Esophagus squamous epithelium (tissue), 5 donors: ENCODE results near the gene PBX3. TPM values are rescaled to one million over a fixed set of nuclear protein-coding genes. Genes with fewer than 3 reads are reported as not detected.

Source experiments
- DNase-seq: peaks from one replicate; lab custom pipeline; 2025; lab: John Stamatoyannopoulos, UW
- H3K27ac ChIP-seq, 4 donors: fragments of 200-600 bp; sonication (generic); one replicate each; pipeline ENCODE4 v1.5.1; 2016 to 2019; ENCODE audit warnings: mild to moderate bottlenecking in 1 of 4
- H3K27me3 ChIP-seq, 4 donors: fragments of 200-600 bp; sonication (generic); 1 replicate in 3 of 4; 2 replicates in 1 of 4; pipeline versions ENCODE4 v1.5.1 to v1.6.0; 2017 to 2021; ENCODE audit warnings: antibody characterized with exemption in 1 of 4
- H3K36me3 ChIP-seq, 3 donors: fragments of 200-600 bp; sonication (generic); one replicate each; pipeline ENCODE4 v1.5.1; 2016 to 2019
- H3K4me1 ChIP-seq, 3 donors: fragments of 200-600 bp; sonication (generic); one replicate each; pipeline ENCODE4 v1.5.1; 2017 to 2019
- H3K4me3 ChIP-seq, 4 donors: fragments of 200-600 bp; sonication (generic); 1 replicate in 3 of 4; 2 replicates in 1 of 4; pipeline ENCODE4 v1.5.1; 2016 to 2019; ENCODE audit warnings: mild to moderate bottlenecking in 2 of 4, moderate library complexity in 1 of 4
- H3K9me3 ChIP-seq, 3 donors: fragments of 200-600 bp; sonication (generic); one replicate each; pipeline ENCODE4 v1.5.1; 2016 to 2019
- CTCF ChIP-seq, 6 experiments: fragments of 450-650 bp in 4 of 6; fragments of 200-600 bp in 2 of 6; sonication (generic) in 2 of 6; IDR thresholded peaks; one replicate each; pipeline ENCODE4 v1.5.1; 2016 to 2019; ENCODE audit warnings: antibody characterized with exemption in 6 of 6, mild to moderate bottlenecking in 4 of 6, moderate library complexity in 4 of 6
- POLR2A ChIP-seq, 4 donors: fragments of 450-650 bp; IDR thresholded peaks; one replicate each; pipeline ENCODE4 v1.6.1; 2017; ENCODE audit warnings: antibody characterized with exemption in 4 of 4, mild to moderate bottlenecking in 4 of 4, moderate library complexity in 3 of 4
- WGBS, 2 donors: methylation state at CpG; one replicate each; pipeline ENCODE4 v1.1.5; 2018; 5-methylcytosine and 5-hydroxymethylcytosine counted together
- intact Hi-C: fragments of 100-400 bp; cut with DNase I; formaldehyde crosslinking; loops from one replicate; pipeline ENCODE4 v1.15.0; 2022
- total RNA-seq, 4 donors: library from RNA; depleted of rRNA; stranded (reverse); fragments of >200 nt; gene quantifications; one replicate each; pipeline ENCODE4 v1.1.0, GENCODE V29; 2016
- donor health status: DM: yes; HTN: yes; CAD: no.

PBX3 gene
- total RNA-seq, 4 donors from 2014 or later, result 10.2 to 27.1 (median 12.7) TPM

GRCh38 chr9:125732562-125732961 is 14.6 kb upstream of the PBX3 start:
- Histone ChIP-seq H3K4me1 (no peaks in the 10 kb centered on the region), H3K4me3 (no peak overlapping the region), H3K27me3 (peaks cover 0 to 4% (median 0%) of the 10 kb centered on the region in 4 donors), H3K27ac (no peak overlapping the region), H3K36me3 (no peaks in the 10 kb centered on the region), H3K9me3 (no peaks in the 10 kb centered on the region)
- no peak for TF ChIP-seq CTCF (IDR thresholded peaks at IDR 0.05)
- no peak for TF ChIP-seq POLR2A (IDR thresholded peaks at IDR 0.05)
- intact Hi-C loops, result no loop called here
- 100% methylated on average over 2 of the region's 2 CpGs; no CpG with 5 or more reads in 1 of the 2 donors for WGBS, 2 donors
- DNase-seq, result no peak

- H3K36me3 ChIP-seq, result no peaks in the 10 kb centered on the region
- no peak overlapping the region for H3K4me3 ChIP-seq
- H3K27me3 ChIP-seq, result no peaks in the 10 kb centered on the region
- no peaks in the 10 kb centered on the region for H3K9me3 ChIP-seq
- no peak for TF ChIP-seq POLR2A (IDR thresholded peaks at IDR 0.05)
- intact Hi-C loops, result no loop called here
- H3K4me1 ChIP-seq, result no peaks in the 10 kb centered on the region
- 78 to 84% methylated on average over 3 of the region's 3 CpGs for WGBS, 2 donors
- H3K27ac ChIP-seq, result no peak overlapping the region
- no peak for DNase-seq
Observed at GRCh38 chr9:125739436-125739835, 7.7 kb upstream of the PBX3 start.

GRCh38 chr9:125742657-125743056 is 4.5 kb upstream of the PBX3 start:
- H3K4me1 ChIP-seq, result peaks cover 10 to 19% (median 11%) of the 10 kb centered on the region in 3 donors
- DNase-seq, result no peak
- no peak overlapping the region for H3K4me3 ChIP-seq
- no peak for TF ChIP-seq POLR2A (IDR thresholded peaks at IDR 0.05)
- no peak for TF ChIP-seq CTCF (IDR thresholded peaks at IDR 0.05)
- no peaks in the 10 kb centered on the region for H3K9me3 ChIP-seq
- WGBS, 2 donors, result 92 to 94% methylated on average over 3 of the region's 3 CpGs
- H3K36me3 ChIP-seq, result no peaks in the 10 kb centered on the region
- no peak overlapping the region for H3K27ac ChIP-seq
- H3K27me3 ChIP-seq, result no peaks in the 10 kb centered on the region
- intact Hi-C loops, result no loop called here

- TF ChIP-seq CTCF (IDR thresholded peaks at IDR 0.05), result no peak
- no peak for TF ChIP-seq POLR2A (IDR thresholded peaks at IDR 0.05)
- intact Hi-C loops, result no loop called here
- Histone ChIP-seq H3K9me3 (no peaks in the 10 kb centered on the region), H3K4me3 (no peak overlapping the region), H3K27ac (no peak overlapping the region), H3K4me1 (peaks cover 10 to 27% (median 11%) of the 10 kb centered on the region in 3 donors), H3K27me3 (no peaks in the 10 kb centered on the region), H3K36me3 (no peaks in the 10 kb centered on the region)
- no peak for DNase-seq
- 76 to 79% methylated on average over 5 of the region's 5 CpGs for WGBS, 2 donors
Observed at GRCh38 chr9:125743682-125744428, 3.3 kb upstream of the PBX3 start.

GRCh38 chr9:125744616-125745015 is 2.6 kb upstream of the PBX3 start:
- Histone ChIP-seq H3K27ac (no peak overlapping the region), H3K36me3 (no peaks in the 10 kb centered on the region), H3K4me1 (peaks cover 11 to 34% (median 11%) of the 10 kb centered on the region in 3 donors), H3K4me3 (no peak overlapping the region), H3K9me3 (no peaks in the 10 kb centered on the region), H3K27me3 (no peaks in the 10 kb centered on the region)
- TF ChIP-seq CTCF (IDR thresholded peaks at IDR 0.05) (no peak), POLR2A (IDR thresholded peaks at IDR 0.05) (no peak)
- WGBS, 2 donors, result 78 to 85% methylated on average over 5 of the region's 5 CpGs
- intact Hi-C loops, result no loop called here
- no peak for DNase-seq
